ENCODE data around the gene OTOF.

The OTOF gene

DNA sequence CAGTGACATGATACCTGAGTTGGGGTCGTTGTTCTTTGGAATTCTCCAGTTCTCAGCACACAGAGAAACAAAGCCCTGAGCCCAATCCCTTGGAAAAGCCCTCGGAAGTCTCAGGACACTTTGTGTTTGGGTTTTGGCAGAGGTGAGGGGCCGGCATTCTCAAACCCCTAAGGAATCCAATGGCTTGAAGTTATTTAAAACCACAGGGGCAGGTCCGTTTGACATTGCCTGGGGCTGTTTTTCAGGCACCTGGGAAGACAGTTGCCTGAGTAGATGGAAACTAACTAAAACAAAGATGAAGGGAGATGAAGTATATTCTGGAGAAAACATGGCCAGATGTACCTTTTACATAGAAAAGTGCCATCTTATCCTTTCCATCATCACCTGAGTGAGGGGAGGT is 22.5 kb upstream of the OTOF start:
- no peak for DNase-seq (ENCODE audit: low spot score)

DNA sequence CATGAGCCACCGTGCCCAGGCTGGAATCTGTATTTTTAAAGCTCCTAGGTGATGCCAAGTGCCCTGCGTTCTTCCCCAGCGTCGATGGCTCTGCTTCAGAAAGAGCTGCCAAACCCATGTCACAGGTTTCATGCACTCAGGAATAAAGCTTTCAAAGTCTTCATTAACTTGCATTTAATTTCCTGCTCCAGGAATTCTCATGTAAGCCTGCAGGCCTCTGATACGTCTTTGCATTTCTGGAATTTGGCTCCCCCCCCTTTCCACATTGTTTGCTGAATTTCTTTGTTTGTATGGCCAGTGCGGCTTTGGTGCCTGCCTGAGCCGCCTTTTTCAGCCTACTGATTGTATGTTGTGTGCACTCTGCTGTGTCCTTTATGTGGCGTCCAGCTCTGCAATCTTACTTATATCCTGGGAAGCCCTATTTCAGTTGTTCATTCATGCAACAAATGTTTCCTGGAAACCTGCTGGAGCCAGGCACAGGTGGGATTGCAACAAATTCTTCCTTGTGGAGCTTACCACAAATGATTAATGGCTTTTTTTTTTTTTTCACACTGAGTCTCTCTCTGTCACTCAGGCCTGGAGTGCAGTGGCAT is 17.9 kb upstream of the OTOF start:
- no peak for DNase-seq (ENCODE audit: low spot score)

DNA sequence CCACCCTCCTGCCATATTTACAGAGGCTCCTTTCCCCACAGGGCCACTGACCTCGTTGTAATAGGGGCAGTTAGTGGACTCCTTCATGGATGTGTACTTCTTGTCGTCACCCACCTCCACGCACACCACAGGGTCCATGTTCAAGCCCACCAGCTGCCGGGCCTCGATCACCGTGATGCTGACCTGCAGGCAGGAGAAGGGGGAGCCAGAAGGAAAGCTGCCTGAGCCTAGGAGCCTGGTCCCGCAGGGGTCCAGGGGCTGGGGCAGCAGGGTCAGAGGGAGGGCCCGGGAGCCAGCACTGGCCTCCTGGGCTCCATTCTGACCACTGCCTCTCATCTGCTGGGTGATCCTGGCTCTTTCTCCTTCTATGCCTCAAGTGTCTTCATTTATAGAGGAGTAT is 17.0 kb upstream of the OTOF start:
- no peak for DNase-seq (ENCODE audit: low spot score)

DNA sequence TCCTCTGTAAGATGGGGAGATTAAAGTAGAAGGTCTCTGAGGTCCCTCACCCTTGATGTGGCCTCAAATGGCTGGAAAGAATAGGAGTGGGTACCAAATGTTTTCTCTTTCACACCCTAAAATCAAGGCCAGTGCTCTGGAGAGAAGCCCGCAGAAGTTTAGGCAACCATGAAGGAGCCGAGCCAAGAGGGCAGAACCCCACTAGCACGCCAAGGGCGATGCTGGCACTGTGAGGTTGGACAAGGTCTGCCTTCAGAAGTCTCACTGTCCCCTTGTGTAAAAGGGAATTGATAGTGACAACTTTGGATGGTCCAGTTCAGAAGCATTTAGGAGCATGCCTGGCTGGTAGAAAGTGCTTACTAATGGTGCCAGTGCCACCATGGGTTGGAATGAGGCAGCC is 16.3 kb upstream of the OTOF start:
- no peak for DNase-seq (ENCODE audit: low spot score)

DNA sequence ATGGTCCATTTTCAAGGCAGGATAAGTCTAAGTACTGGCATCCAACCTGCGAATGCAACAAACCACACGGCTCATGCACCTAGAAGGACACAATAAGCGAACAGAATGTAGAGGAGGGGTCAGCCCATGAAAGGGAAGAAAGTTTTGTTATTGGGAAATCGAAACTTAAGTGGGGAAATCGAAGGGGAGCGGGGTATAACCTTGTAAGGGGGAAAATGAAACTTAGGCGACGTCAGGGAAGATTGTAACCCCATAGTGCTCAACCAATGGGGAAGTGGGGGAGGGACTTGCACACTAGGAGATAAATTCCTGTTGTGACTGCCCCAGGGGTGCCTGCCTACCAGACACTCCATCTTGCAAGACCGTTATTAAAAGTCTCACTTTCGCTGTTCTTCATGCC is 15.6 kb upstream of the OTOF start:
- no peak for DNase-seq (ENCODE audit: low spot score)

DNA sequence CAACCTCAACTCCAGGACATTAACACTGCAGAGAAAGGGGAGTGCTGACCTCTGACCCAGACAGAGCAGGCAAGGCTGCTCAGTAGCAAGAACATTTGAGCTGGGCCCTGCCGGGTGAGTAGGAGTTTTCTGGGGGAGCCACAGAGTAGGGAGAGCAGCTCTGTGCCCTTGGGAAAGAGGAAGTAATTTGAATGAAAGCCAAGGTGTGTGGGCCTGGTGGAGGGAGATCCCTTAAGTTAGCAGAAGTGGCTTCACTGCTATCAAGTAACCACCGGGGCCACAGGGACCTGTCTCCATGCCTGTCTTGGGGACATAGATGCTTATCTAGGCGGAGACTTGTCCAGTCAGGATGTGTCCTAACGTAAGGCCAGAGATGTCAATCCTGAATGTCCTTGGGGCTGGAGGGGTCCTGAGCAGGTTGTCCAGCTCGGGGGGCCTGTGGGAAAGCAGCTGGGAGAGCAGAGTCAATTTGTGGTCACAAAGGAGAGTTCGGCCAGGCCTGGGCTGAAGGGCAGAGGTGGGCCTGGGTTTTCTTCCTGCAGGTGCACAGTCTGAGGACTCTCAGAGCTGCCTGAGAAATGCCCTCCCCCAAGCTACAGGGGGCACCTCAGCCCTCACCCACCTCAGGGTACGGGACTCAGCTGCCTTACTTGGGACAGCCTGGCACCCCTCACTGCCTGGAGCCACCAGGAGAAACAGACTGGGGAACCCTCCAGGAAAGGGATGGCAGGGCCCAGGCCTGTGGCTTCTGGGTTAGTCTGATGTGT is 15.0 kb upstream of the OTOF start:
- DNase-seq (ENCODE audit: low spot score) = no peak

DNA sequence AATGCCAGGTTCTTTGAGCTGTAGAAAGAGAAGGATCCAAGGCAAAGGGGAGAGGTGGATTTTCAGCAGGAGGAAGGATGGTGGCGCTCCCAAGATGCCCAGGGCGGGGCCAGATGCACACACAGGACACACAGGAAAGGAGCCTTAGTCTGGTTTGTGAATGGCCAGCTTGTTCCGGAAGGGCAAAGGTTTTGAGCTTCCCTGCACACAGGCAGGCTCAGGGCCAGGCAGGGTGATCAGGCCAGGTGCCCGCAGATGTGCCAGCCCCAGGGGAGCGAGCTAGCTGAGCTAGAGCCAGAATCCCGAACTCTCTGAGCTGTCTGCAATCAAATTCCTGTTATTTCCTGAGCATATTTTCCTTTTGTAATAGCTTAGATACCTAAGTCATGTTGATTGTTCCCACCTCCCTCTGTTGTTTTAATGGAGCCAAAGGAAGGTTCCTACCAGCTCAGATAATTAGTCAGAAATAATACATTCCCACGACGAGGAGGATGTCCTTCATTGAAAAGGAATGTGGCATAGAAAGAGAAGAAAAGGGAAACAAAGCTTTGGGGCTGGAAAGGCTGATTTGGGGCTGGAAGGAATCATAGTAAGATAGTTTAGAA is 13.7 kb upstream of the OTOF start:
- DNase-seq (ENCODE audit: low spot score) = no peak

DNA sequence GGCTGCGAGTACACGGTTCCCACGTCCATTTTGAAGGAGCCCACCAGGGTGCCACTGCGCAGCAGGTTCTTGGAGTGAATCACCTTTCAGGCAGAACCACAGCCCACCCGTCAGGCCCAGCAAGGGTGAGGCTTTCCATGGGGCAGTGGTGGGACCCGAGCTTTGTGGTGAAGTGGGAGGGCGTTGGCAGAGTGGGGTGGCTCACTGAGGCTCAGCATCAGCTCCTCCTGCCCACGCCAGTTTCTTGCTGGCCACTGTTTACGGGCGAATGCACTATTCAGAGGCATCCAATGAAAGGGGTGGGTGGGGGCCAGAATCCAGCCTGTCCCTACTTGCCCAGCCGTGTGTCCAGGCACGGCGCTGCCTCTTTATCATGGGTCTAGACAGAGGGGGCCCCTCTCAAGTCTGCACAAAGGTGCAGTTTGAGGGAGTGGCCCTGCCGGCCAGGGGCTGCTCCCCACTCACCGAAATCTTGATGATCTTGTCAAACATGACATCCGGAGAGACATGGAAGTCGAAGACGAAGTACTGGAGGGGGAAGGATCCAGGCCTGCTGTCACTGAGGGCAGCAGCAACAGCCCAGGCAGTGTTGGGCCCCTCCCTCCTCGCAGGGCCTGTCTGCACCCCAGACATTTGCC is 11.4 kb upstream of the OTOF start:
- no peak for DNase-seq (ENCODE audit: low spot score)

DNA sequence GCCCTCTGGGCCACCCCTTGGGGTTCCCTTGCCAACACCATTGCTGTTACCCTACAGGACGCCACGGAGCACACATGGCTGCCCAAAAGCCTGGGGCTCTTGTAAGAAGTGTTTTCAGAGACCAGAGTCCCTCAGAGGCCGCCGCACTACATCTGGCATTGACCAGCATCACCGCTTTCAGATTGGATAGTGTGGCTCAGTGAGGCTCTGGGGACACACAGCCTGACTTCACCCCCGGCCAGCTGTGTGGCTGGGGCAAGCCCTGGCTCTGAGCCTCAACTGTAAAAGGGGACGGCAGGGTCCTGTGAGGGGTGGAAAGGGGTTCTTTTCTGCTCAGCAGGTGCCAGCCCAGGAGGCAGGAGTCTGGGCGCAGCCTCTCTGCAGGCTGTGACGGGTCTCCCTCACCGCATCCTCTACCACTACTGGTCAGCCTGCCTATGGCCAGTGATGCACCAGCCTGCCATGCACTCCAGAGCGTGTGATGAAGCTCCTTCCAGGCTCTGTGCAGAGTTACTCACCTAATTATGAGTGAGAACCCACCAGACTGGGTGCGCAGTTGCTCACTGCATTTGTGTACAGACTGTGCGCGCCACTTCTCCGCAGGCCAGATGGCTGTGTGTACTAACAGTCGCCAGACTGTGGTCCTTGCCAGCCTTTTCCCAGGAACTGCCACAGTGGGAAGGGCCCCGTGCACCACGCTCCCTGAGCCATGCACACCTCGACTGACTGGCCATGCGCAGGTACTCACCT is 10.7 kb upstream of the OTOF start:
- no peak for DNase-seq (ENCODE audit: low spot score)

DNA sequence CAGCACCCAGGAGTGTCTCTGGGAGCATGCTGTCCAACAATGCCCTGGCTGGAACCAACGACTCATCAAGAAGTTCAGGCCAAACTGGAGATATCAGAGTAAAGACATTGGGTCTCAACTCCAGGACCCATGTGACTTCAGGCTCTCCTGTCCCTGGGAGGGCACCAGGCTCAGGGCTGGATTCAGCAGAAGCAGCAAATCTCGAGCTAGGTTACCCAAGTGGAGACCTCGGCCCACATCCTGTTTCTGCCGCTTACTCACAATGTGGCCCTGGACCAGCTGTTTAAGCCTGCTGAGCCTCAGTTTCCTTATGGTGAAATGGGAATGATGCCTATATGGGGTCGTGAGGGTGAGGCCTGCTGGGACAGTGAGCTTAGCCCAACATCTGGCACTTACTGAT is 9.3 kb upstream of the OTOF start:
- DNase-seq (ENCODE audit: low spot score) = no peak

DNA sequence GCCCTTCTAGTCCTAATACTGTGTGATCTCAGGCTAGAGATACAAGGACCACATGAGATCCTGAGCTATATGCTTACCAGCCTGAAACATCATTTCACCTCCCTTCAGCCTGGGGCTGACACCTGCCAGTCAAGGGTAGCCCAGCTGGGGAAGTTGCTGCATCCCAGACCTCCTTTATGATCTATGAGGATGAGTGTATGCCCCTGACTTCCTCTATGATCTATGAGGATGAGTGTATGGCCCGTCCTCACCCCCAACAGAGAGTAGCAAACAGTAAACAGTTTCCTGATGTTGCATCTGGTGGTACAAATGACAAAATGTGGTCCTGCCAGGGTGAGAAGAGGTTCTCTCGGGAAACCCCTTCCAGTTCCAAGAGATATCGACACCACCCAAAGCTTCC is 8.9 kb upstream of the OTOF start:
- no peak for DNase-seq (ENCODE audit: low spot score)

DNA sequence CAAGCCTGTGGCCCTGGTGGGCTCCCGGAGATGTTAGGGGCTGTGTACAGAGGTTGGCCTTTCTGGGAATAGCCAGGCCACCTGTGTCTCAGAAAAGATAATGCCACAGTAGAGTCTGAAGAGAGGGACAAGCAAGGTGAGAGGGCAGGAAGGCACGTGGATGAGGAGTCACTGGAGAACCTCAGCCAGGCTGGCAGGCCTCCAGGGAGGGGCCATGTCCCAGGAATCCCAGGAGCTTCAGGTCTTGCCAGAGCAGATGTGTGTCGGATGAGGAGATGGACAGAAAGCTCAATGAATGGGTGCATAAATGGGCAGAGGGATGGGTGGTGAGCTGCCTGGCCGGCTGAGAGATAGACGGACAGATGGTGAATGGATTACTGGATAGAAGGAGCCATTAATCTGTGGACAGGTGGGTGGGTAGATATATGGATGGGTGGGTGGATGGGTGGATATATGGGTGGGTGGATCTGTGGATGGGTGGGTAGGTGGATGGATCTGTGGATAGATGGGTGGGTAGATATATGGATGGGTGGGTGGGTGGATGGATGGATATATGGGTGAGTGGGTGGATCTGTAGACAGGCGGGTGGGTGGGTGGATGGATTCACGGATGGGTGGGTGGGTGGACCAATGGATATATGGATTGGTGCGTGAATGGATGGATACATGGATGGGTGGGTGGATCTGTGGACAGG is 7.9 kb upstream of the OTOF start:
- DNase-seq (ENCODE audit: low spot score) = no peak

DNA sequence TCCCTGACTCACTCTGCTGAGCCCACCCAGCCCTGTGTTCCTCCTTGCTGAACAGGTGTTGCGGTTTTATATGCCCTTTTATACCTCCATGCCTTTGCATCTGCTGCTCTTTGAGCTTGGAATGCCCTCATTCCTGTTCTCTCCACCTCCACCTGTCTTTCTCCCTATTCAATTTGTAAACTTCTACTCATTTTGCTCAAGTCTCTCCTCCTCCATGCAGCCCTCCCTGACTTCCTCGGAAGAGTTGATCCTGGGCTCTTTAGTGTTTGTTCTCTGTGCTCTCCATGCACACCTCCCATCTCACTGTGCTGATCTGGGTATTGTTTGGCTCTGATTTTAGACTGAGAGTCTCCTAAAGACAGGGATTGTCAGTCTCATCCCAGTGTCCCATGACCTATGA is 7.2 kb upstream of the OTOF start:
- DNase-seq (ENCODE audit: low spot score) = no peak

DNA sequence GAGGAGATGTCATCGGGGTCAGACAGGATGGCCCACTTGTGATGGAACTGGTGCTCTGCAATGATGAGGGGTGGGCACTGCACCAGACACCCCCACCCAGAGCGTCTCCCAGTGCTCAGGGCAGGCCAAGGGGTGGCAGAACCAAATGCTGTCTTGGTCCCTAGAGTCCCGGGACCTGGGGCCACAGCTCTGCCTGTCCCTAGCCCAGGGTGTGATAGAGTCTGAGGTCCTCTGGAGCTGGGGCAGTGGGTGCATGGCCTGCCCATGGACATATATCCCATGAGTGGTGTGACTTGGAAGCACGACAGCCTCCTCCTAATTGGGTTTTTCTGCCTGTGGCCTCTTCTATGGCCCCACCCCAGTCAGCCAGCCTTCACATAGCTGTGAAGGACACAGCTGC is 6.7 kb upstream of the OTOF start:
- DNase-seq (ENCODE audit: low spot score) = no peak

DNA sequence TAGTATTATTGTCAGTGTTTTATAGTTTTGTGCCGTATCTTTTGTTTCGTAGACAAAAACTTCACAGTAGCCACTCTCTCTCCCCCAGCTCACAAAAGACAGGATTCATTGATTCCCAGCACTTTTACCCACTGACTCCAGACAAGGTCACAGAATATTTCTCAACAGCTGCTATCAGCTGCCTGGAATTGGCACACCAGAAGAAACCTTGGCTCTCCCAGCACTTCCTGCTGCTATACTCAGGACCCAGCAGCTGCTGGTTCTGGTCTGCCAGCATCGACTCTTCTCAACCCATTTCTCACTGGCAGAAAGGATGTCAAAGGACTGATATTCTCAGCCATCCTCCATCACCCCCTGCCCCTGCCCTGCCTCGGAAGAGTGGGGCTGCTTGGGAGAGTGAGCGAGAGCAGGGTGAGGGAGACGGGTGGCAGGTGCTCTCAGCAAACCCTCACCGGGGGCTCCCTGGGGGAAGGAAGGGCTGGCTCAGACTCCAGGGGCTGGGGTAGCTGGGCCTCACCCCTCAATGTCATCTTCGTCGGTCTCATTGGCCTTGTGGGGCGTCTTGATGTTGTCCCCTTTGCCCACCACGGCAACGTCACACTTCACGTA is 6.1 kb upstream of the OTOF start:
- DNase-seq (ENCODE audit: low spot score) = no peak

DNA sequence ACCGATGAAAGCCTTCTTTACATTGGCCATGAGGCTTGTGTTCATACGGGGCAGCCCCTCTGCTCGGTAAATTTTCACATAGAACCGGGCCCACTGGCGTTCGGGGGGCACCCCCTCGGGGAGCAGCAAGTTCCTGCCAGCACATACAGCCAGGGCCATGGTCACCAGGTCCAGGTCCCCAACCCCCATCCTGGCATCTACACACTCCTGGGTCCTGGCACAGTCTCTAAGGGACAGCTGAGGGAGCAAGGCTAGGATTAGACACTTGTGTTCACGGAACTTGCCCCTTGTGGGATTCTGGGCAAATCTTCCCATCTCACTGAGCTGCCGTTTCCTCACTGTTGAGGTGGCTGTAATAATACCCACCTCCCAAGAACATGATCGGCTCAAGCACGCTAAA is 5.6 kb upstream of the OTOF start:
- no peak for DNase-seq (ENCODE audit: low spot score)

DNA sequence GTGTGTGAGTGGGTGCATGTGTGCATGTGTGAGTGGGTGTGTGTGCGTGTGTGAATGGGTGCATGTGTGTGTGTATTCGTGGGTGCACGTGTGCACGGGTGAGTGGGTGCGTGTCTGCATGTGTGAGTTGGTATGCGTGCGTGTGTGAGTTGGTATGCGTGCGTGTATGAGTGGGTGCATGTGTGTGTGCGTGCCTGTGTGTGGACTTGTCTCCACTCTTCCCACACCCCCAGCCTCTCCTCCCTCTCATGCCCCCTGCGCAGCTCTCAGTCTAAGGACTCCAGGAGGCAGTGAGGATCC is 5.1 kb upstream of the OTOF start:
- no peak for DNase-seq (ENCODE audit: low spot score)

DNA sequence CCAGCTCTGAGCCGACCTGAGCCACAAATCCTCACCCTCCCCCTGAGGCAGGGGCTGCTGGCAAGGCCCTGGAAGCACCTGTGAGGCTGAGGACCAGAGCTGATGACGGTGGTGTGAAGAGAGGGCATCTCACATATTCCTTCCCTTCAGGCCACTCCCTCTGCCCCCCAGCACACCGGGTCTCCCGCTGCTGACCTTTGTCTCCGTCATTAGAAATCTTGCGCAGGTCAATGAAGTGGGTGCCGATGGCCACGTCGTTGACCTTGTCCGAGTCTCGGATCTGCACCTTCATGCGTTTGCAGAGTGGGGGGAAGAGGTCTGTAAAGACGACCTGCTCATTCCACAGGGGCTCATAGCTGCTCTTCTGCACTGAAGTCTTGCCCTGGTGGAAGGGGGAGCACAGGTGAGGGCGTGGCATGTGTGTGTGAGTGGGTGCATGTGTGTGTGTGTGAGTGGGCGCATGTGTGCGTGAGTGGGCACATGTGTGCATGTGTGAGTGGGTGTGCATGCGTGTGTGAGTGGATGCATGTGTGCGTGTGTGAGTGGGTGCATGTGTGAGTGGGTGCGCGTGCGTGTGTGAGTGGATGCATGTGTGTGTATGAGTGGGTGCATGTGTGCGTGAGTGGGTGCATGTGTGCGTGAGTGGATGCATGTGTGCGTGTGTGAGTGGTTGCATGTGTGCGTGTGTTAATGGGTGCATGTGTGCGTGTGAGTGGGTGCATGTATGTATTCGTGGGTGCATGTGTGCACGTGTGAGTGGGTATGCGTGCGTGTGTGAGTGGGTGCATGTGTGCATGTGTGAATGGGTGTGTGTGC is 4.5 kb upstream of the OTOF start:
- DNase-seq (ENCODE audit: low spot score) = no peak

DNA sequence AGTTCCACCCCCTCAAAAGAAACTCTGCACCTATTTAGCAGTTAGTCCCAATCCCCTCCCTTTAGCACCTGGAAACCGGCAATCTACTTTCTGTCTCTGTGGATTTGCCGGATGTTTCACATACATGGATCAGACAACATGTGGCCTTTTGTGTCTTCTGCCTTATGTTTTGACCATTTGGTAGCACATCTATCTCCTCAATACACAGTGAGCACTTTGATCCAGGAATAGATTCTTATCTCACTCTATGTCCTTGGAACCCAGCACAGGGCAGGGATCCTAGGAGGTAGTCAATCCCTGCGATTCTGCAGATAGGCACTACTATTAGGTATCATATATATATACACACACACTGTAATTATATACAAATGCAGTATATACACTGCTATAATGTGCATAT is 3.8 kb upstream of the OTOF start:
- no peak for DNase-seq (ENCODE audit: low spot score)

DNA sequence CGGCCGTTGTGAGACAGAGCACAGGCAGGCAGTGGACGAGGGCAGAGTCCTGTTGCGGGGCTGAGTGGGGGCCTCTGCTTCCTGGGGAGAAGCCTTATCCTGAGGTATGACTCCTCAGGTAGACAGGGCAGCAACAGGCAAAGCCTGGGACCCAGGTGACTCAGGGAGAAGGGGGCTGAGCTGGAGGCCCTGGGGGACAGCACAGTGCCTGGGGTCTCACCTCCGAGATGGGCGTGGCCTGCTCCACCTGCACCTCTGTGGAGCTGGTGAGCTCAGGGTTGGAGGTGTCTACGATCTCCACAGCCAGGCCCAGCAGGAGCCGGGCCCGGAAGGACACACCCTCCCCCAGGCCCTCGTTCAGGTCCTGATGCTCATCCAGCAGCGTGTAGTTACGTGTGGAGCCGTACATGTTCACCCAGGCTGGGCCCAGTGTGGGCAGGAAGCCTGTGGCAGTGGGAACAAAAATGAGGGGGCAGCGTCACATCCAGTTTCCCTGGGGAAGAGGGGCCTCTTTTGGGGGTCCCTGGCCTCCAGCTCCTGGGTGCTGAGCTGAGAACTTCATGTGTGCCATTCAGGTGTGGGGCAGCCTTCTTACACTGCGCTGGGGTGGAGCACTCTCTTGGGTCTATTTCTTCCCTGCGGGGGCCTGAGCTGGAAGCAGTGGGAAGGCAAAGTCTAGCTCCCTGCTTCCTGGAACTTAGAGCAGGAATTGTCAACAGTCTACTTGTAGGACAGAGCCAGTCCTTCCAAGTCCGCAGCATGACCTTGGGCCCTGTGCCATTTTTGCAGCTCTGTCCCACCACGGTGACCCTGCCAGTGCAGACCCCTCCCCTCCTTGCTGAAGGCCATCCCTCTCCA is 2.9 kb upstream of the OTOF start:
- no peak for DNase-seq (ENCODE audit: low spot score)
